Left lung (tissue), 10 donors: ENCODE data around the gene EHBP1. TPM values are rescaled to one million over a fixed set of nuclear protein-coding genes. Genes with fewer than 3 reads are reported as not detected.

ENCODE experiments used
- ATAC-seq: fragments of 200-7000 bp; cut with Tn5 transposase; one replicate; pipeline ENCODE4 v1.9.1; 2020; ENCODE audit warnings: moderate library complexity
- DNase-seq, 4 donors: peaks; one replicate each; pipeline ENCODE4 v3.0.0-alpha.2; 2013 to 2020
- H3K27ac ChIP-seq, 2 donors: fragments of 200-600 bp; sonication (generic) in 1 of 2; one replicate each; pipeline versions ENCODE4 v1.5.0 to v1.8.0; 2020 to 2021
- H3K27me3 ChIP-seq, 2 donors: fragments of 200-600 bp; sonication (generic) in 1 of 2; one replicate each; pipeline versions ENCODE4 v1.5.0 to v1.8.0; 2020 to 2021
- H3K36me3 ChIP-seq, 2 donors: fragments of 200-600 bp; sonication (generic) in 1 of 2; one replicate each; pipeline versions ENCODE4 v1.5.0 to v1.8.0; 2020 to 2021
- H3K4me1 ChIP-seq, 2 donors: fragments of 200-600 bp; one replicate each; pipeline ENCODE4 v1.8.0; 2021
- H3K4me3 ChIP-seq, 2 donors: fragments of 200-600 bp; sonication (generic) in 1 of 2; one replicate each; pipeline versions ENCODE4 v1.5.0 to v1.8.0; 2020 to 2021; ENCODE audit warnings: mild to moderate bottlenecking in 1 of 2
- H3K9me3 ChIP-seq, 2 donors: fragments of 200-600 bp; sonication (generic) in 1 of 2; one replicate each; pipeline versions ENCODE4 v1.5.0 to v1.8.0; 2020 to 2021
- CTCF ChIP-seq, 2 donors: fragments of 200-600 bp; sonication (generic) in 1 of 2; IDR thresholded peaks; one replicate each; pipeline versions ENCODE4 v1.5.0 to v1.8.0; 2021; ENCODE audit warnings: antibody characterized with exemption in 2 of 2
- intact Hi-C, 2 donors: fragments of 100-400 bp; cut with DNase I; formaldehyde crosslinking; loops; one replicate each; pipeline versions ENCODE4 v1.11.2 to v1.14.2; 2022
- polyA plus RNA-seq, 6 donors: library from polyadenylated mRNA; unstranded; fragments of 120-200 nt; gene quantifications; one replicate each; pipeline ENCODE4 v1.2.1, GENCODE V29; 2013; ENCODE audit not compliant: insufficient read length in 6 of 6
- total RNA-seq, 2 donors: library from RNA; stranded (reverse); fragmentation: NEBNext Ultra II Directional; extraction: Animal tissue kit (Norgen Biotek cat#: 25700); gene quantifications; one replicate each; pipeline ENCODE4 v1.2.1, GENCODE V29; 2021
- donor health status: DM: no; HTN: yes; CAD: no.
- donor health status: DM: no; HTN: no; CAD: no.

EHBP1 gene
- total and polyA plus RNA-seq, 8 donors = 35.4 to 48.9 (median 38.9) TPM

- H3K27me3 ChIP-seq = no peaks in the 10 kb centered on the region
- intact Hi-C loops = no loop called here
Observed at GRCh38 chr2:62996534-62997186, 291.1 kb downstream of the EHBP1 start.

GRCh38 chr2:62998949-62999348 lies 293.4 kb downstream of the EHBP1 start:
- no peak for DNase-seq
- TF ChIP-seq CTCF (IDR thresholded peaks at IDR 0.05) = no peak

More at GRCh38 chr2:62996534-62997186, 291.1 kb downstream of the EHBP1 start:
- Histone ChIP-seq H3K4me1 (no peaks in the 10 kb centered on the region), H3K27ac (no peak overlapping the region), H3K36me3 (peaks cover 0 to 14% of the 10 kb centered on the region in 2 donors), H3K9me3 (no peaks in the 10 kb centered on the region), H3K4me3 (no peak overlapping the region)
- TF ChIP-seq CTCF (IDR thresholded peaks at IDR 0.05) = no peak
- ATAC-seq (no peak), DNase-seq (no peak)

GRCh38 chr2:62999905-63000304 lies 294.4 kb downstream of the EHBP1 start:
- peak; percentile 59 for ATAC-seq
- Histone ChIP-seq H3K4me1 (no peaks in the 10 kb centered on the region), H3K9me3 (no peaks in the 10 kb centered on the region), H3K4me3 (no peak overlapping the region), H3K27me3 (no peaks in the 10 kb centered on the region), H3K27ac (no peak overlapping the region), H3K36me3 (peaks cover 0 to 11% of the 10 kb centered on the region in 2 donors)
- peak in 1 of 4 donors; percentile 38 for DNase-seq
- intact Hi-C loops = no loop called here
- TF ChIP-seq CTCF (IDR thresholded peaks at IDR 0.05) = no peak

More at GRCh38 chr2:62998949-62999348, 293.4 kb downstream of the EHBP1 start:
- Histone ChIP-seq H3K4me3 (no peak overlapping the region), H3K27ac (no peak overlapping the region), H3K4me1 (no peaks in the 10 kb centered on the region), H3K27me3 (no peaks in the 10 kb centered on the region), H3K9me3 (no peaks in the 10 kb centered on the region), H3K36me3 (peaks cover 0 to 11% of the 10 kb centered on the region in 2 donors)
- intact Hi-C loops = no loop called here
- ATAC-seq = no peak

GRCh38 chr2:63000801-63001200 lies 295.3 kb downstream of the EHBP1 start:
- Histone ChIP-seq H3K4me1 (no peaks in the 10 kb centered on the region), H3K4me3 (no peak overlapping the region), H3K9me3 (no peaks in the 10 kb centered on the region), H3K36me3 (peaks cover 0 to 11% of the 10 kb centered on the region in 2 donors), H3K27me3 (no peaks in the 10 kb centered on the region), H3K27ac (no peak overlapping the region)
- no peak for ATAC-seq
- TF ChIP-seq CTCF (IDR thresholded peaks at IDR 0.05) = no peak
- intact Hi-C loops = no loop called here
- peak in 2 of 4 donors; percentile 36 to 39 for DNase-seq

- no peaks in the 10 kb centered on the region for H3K27me3 ChIP-seq
- ATAC-seq = no peak
- no peak overlapping the region for H3K4me3 ChIP-seq
- no peak for DNase-seq
- H3K4me1 ChIP-seq = no peaks in the 10 kb centered on the region
- no peak overlapping the region for H3K27ac ChIP-seq
- intact Hi-C loops = no loop called here
- H3K36me3 ChIP-seq = peaks cover 0 to 8% of the 10 kb centered on the region in 2 donors
- H3K9me3 ChIP-seq = no peaks in the 10 kb centered on the region
- TF ChIP-seq CTCF (IDR thresholded peaks at IDR 0.05) = no peak
Observed at GRCh38 chr2:63001576-63001975, 296.1 kb downstream of the EHBP1 start.
